ENCODE measurements around the gene ALK.
"Not testable (repeated sequence)": the region's sequence is repeated elsewhere in the genome, so short reads cannot be mapped to it uniquely, and the experiment has no call there.

ALK gene

GRCh38 chr2:29275186-29275585 is 646.2 kb downstream of the ALK start:
- no peak for DNase-seq (ENCODE audit: low read depth in 2 of 2)

DNA sequence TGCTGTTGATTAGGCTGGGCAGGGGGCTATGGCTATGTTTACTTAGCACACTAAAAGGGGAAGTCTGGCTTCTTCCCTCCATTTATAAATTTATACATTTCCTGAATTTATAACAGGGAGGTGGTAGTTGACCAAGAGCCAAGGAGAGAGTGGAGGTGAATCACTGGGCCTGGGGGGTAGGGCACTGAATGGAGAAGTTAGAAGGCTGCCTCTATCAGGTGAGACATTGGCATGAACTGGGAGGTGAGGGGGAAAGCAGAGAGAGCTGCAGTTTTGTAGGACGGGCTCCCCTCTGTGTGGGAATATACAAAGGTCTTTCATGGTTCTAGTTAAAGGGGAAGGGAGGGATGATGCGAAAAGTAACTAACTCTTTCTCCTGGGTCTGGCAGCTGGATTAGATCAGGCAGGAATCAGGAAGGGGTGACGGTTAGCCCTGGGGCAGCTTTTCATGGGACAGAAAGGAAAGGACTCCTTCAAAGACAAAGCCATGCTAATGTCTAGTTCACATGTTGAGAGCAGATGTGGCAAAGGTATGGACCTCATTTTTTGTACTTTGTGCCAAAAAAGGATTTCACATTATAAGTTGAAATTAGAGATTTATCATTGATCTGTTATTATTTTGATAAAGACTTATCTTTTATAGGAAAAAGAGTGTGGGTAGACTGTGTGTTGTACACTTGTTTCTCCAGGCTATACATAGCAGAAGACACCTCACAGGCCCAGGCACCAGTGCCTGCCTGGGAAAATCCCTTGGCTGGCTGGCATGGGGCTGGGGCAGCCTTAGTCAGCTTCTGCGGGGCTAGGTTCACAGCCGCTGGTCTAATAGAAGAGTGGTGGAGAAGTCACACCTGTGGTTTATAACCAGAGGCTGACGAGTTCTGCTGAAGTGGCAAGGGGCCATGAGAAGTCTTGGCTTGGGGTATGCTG is 647.4 kb downstream of the ALK start:
- no peak for DNase-seq (ENCODE audit: low read depth in 2 of 2)

DNA sequence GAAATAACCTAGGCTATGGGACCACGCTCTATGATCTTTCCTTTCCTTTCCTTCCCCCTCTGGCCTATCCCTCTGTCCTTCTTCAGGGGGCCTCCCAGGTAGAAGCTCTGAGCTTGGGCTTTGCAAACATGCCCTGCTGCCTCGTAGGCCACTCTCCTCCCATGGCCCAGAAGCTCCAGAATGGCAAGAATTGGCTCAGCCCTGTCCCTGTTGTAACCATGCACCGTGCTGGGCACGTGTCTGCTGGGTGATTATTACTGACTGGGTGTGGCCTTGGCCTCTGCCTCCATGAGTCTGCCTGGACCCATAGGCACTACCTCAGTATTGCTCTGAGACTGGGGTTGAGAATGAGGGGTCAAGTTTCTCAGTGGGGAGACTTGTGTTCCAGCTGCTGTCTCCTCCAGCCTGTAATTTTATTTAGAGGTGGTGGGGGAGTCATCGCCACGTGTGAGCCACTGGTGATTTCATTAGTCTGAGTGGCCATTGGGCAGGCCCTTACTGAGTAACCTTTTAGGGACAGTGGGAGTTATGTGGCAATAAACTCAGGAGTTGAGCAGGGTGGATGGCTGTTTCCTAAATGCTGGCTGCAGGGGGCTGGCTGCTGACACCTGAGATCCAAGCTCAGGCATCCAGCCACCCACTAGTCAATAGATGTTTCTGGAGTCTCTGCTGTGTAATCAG is 648.2 kb downstream of the ALK start:
- DNase-seq (ENCODE audit: low read depth in 2 of 2), result no peak

GRCh38 chr2:29272311-29272710 is 649.1 kb downstream of the ALK start:
- no peak for DNase-seq (ENCODE audit: low read depth in 2 of 2)

DNA sequence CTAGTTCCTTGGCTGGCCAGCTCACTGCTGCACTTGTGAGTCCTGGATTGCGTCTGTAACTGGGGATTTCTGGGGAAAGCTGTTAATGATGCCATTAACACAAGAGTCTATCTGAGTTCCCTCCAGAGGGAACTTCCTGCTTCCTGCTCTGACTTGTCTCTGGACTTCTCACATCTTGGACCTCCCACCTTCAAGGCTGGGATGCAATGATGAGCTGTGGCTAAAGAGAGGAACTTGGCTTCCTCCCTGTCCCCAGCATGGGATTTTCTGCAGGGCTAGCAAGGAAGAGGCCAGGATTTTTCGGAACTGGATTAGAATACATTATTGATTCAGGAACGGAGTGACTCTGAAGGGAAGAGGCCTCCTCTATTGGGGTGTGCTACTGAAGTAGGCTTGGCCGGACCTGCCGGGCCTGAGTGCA is 650.7 kb downstream of the ALK start:
- DNase-seq (ENCODE audit: low read depth in 2 of 2), result no peak

- DNase-seq (ENCODE audit: low read depth in 2 of 2), result no peak
These were observed 651.6 kb downstream of the ALK start for GRCh38 chr2:29269765-29270109.

DNA sequence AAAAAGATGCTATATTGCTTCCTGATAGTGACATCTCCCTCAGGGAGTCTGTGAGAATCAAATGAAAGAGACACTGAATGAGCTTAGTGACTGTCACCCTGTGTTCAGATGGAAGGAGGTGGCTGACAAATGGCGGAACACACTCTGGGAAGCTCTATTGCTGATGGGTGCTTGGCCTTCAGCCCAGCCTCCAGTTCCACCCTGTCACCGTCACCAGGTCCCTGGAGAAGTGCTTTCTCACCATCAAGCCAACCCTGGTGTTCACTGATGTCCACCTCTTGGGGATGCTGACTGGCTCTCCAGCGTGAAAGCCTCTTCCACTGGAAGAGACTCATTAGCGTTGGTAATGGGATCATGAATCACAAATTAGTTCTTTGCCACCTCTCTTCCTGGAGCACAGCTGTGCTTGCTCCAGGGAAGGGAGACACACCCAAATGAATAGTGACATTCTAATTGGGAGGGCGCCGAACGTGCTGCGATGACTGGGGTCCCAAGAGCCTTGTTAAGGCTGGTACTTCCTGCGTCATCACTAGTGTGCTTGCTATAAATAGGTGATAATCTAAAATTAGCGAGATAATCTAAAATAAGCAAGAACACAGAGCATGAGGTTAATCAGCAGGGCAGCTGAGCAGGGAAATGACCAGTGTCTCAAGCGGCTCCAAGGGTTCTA is 652.2 kb downstream of the ALK start:
- DNase-seq (ENCODE audit: low read depth in 2 of 2), result no peak

- no peak for DNase-seq (ENCODE audit: low read depth in 2 of 2)
These were observed 653.7 kb downstream of the ALK start for GRCh38 chr2:29267720-29268119.

GRCh38 chr2:29263886-29264285 is 657.5 kb downstream of the ALK start:
- no peak for DNase-seq (ENCODE audit: low read depth in 2 of 2)

DNA sequence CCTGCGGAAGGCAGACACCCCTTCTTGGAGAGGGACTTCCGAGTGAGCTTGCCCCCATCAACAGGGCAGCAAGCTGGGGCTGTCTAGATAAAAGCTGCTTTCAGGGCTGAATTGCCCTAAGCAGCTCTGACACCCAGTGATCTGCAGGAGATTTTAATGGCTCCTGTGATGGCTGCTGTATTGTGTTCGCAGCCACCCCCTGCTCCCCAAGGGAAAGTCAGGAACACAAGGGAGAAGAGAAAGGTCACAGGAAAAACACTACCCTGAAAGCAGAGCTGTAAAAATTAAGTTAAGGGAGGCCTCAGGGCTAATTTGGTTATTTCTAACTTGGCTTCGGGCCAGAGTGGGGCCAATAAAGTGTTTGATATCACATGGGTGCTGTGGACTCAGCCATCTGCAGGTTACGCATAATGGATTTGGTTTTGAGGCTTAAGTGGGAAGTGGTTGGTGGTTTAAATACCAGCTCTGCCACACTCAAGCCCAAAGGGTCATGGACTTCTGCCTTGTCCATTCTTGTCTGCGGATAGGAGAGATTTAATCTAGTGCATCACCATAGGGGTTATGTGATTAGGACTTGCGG is 658.6 kb downstream of the ALK start:
- no peak for DNase-seq (ENCODE audit: low read depth in 2 of 2)

DNA sequence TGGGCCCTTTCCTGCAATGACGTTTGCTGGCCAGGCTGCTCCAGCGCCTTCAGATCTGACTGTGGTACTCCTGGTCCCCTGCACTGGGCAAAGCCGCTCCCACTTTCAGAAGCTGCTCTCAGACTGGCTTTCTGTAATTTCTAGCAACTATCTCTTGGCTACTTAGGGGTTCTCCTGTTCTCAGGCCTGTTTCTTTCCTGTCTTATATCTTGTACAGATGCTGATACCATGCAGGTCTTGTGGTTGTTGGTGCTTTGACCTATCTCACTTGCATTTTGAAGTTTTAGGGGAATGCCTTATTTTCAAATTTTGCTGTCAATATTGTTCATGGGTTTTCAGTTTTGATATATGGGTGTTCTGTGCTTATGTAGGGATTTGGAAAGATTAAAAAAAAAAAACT is 660.4 kb downstream of the ALK start:
- DNase-seq (ENCODE audit: low read depth in 2 of 2), result no peak

GRCh38 chr2:29260142-29260772 is 661.1 kb downstream of the ALK start:
- DNase-seq (ENCODE audit: low read depth in 2 of 2), result no peak

DNA sequence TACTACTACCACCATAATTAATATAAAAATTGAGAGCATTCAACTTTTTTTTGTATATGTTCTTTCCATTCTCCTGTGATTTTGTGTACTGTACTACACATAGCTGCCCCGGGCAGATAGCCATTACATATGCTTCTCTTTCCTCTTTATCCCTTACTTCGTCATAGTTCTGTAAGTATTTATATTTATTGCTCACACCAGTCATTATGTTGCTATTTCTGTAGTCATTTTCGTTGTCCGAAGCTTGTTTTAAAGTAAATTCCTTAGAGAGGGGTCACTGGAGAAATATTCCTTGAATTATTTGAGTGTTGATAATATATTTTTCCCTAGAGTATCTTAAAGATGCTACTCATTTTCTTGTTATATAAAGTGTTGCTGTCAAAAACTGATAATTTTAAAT is 662.2 kb downstream of the ALK start:
- no peak for DNase-seq (ENCODE audit: low read depth in 2 of 2)

GRCh38 chr2:29255004-29255403 is 666.4 kb downstream of the ALK start:
- no peak for DNase-seq (ENCODE audit: low read depth in 2 of 2)

GRCh38 chr2:29253495-29254275 is 667.7 kb downstream of the ALK start:
- DNase-seq (ENCODE audit: low read depth in 2 of 2), result not testable (repeated sequence)

- DNase-seq (ENCODE audit: low read depth in 2 of 2), result no peak
These were observed 668.4 kb downstream of the ALK start for GRCh38 chr2:29253026-29253425.

DNA sequence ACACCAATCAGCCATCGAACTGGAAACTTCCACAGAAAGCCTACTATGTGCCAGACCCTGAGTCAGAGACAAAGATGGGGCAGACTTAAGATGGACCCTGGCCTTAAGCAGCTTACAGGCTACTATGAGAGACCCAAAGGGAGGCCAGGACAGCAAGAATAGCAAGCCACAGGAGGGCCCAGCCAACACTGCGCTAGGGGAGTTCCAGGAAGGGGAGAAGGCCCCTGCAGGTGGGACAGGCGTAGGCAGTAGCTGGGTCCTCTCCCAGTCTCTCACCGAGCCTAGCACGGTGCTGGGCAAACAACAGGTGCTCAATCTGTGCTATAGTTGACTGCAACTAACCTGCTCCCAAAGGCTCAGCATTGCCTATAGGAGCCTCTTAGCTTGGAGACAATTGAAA is 670.0 kb downstream of the ALK start:
- no peak for DNase-seq (ENCODE audit: low read depth in 2 of 2)

GRCh38 chr2:29250977-29251376 is 670.4 kb downstream of the ALK start:
- no peak for DNase-seq (ENCODE audit: low read depth in 2 of 2)

- DNase-seq (ENCODE audit: low read depth in 2 of 2), result no peak
These were observed 671.6 kb downstream of the ALK start for GRCh38 chr2:29249666-29250253.

DNA sequence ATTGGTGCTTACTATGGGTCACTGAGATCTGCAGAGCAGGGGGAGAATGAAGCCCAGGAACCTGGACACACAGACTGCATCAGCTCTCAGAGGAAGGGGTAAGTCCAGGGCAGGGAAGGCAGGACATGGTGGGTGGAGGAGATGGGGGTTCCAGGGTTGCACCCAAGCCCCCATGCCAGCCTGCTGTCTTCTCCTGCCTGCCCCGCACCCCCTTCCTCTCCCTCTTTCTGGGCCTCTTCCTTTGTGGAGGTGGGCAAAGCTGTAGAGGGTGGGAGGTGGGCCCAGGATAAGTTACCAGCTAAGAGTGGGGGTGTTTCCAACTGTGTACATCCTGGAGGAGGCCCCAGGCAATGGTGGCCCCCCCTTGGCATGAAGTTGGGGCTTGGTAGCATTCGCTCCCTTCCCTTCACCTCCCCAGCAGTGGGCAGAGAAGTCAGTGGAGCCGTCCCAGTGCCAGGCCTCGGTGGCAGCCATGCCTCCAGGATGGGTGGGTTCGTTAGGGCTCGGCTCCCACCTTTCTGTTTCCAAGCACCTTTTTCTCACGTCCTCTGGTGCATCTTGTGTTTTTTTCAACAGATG is 674.0 kb downstream of the ALK start:
- no peak for DNase-seq (ENCODE audit: low read depth in 2 of 2)

All from stimulated activated CD8-positive, alpha-beta memory T cell treated with anti-CD3 and anti-CD28 coated beads, Interleukin-2, amount 100 ng/mL, for 48 hours (primary cell).